K562 (cell line): ENCODE results near the gene SLC44A1. TPM values are rescaled to one million over a fixed set of nuclear protein-coding genes. Genes with fewer than 3 reads are reported as not detected.

Experiments used
- ATAC-seq: fragments of 200-7000 bp; cut with Tn5 transposase; 3 replicates; pipeline ENCODE4 v1.9.1; 2020; ENCODE audit warnings: moderate library complexity
- BruUV-seq: library from RNA; stranded (reverse); fragments of 400-500 nt; replicated peaks from 2 replicates; lab custom pipeline; 2021; lab: Mats Ljungman, UMichigan
- CTCF ChIA-PET: fragments of 300-600 bp; formaldehyde crosslinking; extraction: SDS; loops from one replicate; lab custom pipeline; 2021; ENCODE audit warnings: low intra/inter-chr PET ratio; lab: Yijun Ruan, JAX
- POLR2A ChIA-PET: fragments of 300-600, 350-650 bp; sonication (Branson Sonifier 250); formaldehyde crosslinking; extraction: SDS; loops from one replicate; lab custom pipeline; 2021; ENCODE audit warnings: antibody characterized with exemption, inconsistent platforms; lab: Yijun Ruan, JAX
- DNase-seq, 4 experiments: peaks; one replicate each; pipeline versions ENCODE4 v3.0.0 to v3.0.0-alpha.2; 2011 to 2018; ENCODE audit warnings: low spot score in 3 of 4, mixed read lengths in 3 of 4; ENCODE audit errors: extremely low read depth in 1 of 4
- FAIRE-seq: peaks from 2 replicates; lab custom pipeline; 2011; peaks lifted over from hg19 to GRCh38; lab: Jason Lieb, UNC
- H2AFZ ChIP-seq: 2 replicates; pipeline ENCODE4 v1.6.0; 2011; ENCODE audit warnings: low read depth, low read length, control low read depth, inconsistent platforms
- H3K27ac ChIP-seq: fragments of 200-600 bp; 3 replicates; pipeline ENCODE4 v1.8.0; 2011; ENCODE audit warnings: low read depth, mild to moderate bottlenecking, control low read depth, inconsistent platforms, low read length, moderate library complexity, mixed read lengths; ENCODE audit errors: extremely low read depth
- H3K27me3 ChIP-seq, 2 experiments: fragments of 300-600 bp in 1 of 2; 2 replicates in 1 of 2; 3 replicates in 1 of 2; pipeline versions ENCODE4 v1.6.0 to v1.8.0; 2011; ENCODE audit warnings: inconsistent platforms in 2 of 2, low read length in 2 of 2, mild to moderate bottlenecking in 1 of 2, mixed read lengths in 1 of 2, moderate library complexity in 1 of 2; ENCODE audit not compliant: control insufficient read depth in 2 of 2, insufficient read depth in 2 of 2
- H3K36me3 ChIP-seq: fragments of 300-600 bp; 3 replicates; pipeline ENCODE4 v1.8.0; 2011; ENCODE audit warnings: mild to moderate bottlenecking, low read length, inconsistent platforms; ENCODE audit not compliant: control insufficient read depth, insufficient read depth
- H3K4me1 ChIP-seq, 2 experiments: fragments of 200-600 bp in 1 of 2; replicated peaks in 1 of 2; 2 replicates in 1 of 2; 3 replicates in 1 of 2; pipeline versions ENCODE4 v1.5.1 to v1.8.0; 2011; ENCODE audit warnings: inconsistent platforms in 2 of 2, low read length in 2 of 2, mild to moderate bottlenecking in 1 of 2, mixed read lengths in 1 of 2, moderate library complexity in 1 of 2; ENCODE audit not compliant: control insufficient read depth in 2 of 2, insufficient read depth in 2 of 2
- H3K4me2 ChIP-seq: 2 replicates; pipeline ENCODE4 v1.6.1; 2011; ENCODE audit warnings: low read length, control low read depth, inconsistent platforms, mixed read lengths; ENCODE audit not compliant: insufficient read depth
- H3K4me3 ChIP-seq: fragments of 200-600 bp; sonication (generic), shearing (Covaris generic); 2 replicates; pipeline ENCODE4 v1.5.1; 2016; ENCODE audit warnings: control low read depth, inconsistent platforms
- H3K79me2 ChIP-seq: fragments of 200-600 bp; 3 replicates; pipeline ENCODE4 v1.8.0; 2011; ENCODE audit warnings: low read length, inconsistent platforms; ENCODE audit not compliant: control insufficient read depth, insufficient read depth
- H3K9ac ChIP-seq, 2 experiments: 2 replicates each; pipeline versions ENCODE4 v1.6.0 to v1.6.1; 2011; ENCODE audit warnings: low read depth in 2 of 2, low read length in 2 of 2, control low read depth in 1 of 2, inconsistent platforms in 1 of 2, mild to moderate bottlenecking in 1 of 2, mixed read lengths in 1 of 2; ENCODE audit not compliant: insufficient read depth in 1 of 2
- H3K9me1 ChIP-seq: one replicate; pipeline ENCODE4 v1.6.0; 2011; ENCODE audit warnings: inconsistent platforms, mild to moderate bottlenecking, low read length, moderate library complexity; ENCODE audit not compliant: control insufficient read depth, insufficient read depth
- H3K9me3 ChIP-seq: replicated peaks from 2 replicates; pipeline ENCODE4 v1.5.1; 2011; ENCODE audit warnings: low read depth, low read length, inconsistent platforms; ENCODE audit not compliant: control insufficient read depth, insufficient read depth
- H4K20me1 ChIP-seq: replicated peaks from 2 replicates; pipeline ENCODE4 v1.6.1; 2011; ENCODE audit warnings: low read length, inconsistent platforms, mixed read lengths; ENCODE audit not compliant: control insufficient read depth, insufficient read depth
- EP400 ChIP-seq: fragments of 450-650 bp; IDR thresholded peaks from 2 replicates; pipeline ENCODE4 v1.6.1; 2017; ENCODE audit warnings: antibody characterized with exemption, mild to moderate bottlenecking, moderate library complexity
- FOXM1 ChIP-seq, 2 experiments: fragments of 450-650 bp in 1 of 2; sonication (generic) in 1 of 2; formaldehyde crosslinking in 1 of 2; IDR thresholded peaks; 2 replicates each; pipeline versions ENCODE4 v1.6.1 to v1.9.0; 2017 to 2022; ENCODE audit warnings: low read depth in 2 of 2, mild to moderate bottlenecking in 2 of 2, missing genetic modification reagents in 1 of 2, moderate library complexity in 1 of 2
- NCOA4 ChIP-seq: fragments of 450-650 bp; IDR thresholded peaks from 2 replicates; pipeline ENCODE4 v1.6.1; 2018; ENCODE audit warnings: mild to moderate bottlenecking; ENCODE audit not compliant: partially characterized antibody
- SAFB2 ChIP-seq: fragments of 200-400 bp; formaldehyde crosslinking; IDR thresholded peaks from 2 replicates; pipeline ENCODE4 v1.6.1; 2018; ENCODE audit warnings: borderline replicate concordance, low read length, low read depth, moderate library complexity; ENCODE audit not compliant: severe bottlenecking
- SIRT6 ChIP-seq: IDR thresholded peaks from one replicate; pipeline ENCODE4 v1.6.1; 2012; ENCODE audit warnings: low read depth, mild to moderate bottlenecking, control low read depth, inconsistent platforms, low read length, moderate library complexity
- TAF9B ChIP-seq: fragments of 450-650 bp; IDR thresholded peaks from 2 replicates; pipeline ENCODE4 v1.6.1; 2018; ENCODE audit warnings: mild to moderate bottlenecking; ENCODE audit not compliant: partially characterized antibody
- ZNF324 ChIP-seq: fragments of 250-450 bp; sonication (Bioruptor Pico); IDR thresholded peaks from 2 replicates; pipeline ENCODE4 v1.4.0; 2020; ENCODE audit warnings: mild to moderate bottlenecking
- WGBS: fragments of 100-300 bp; shearing (Covaris generic); methylation state at CpG from one replicate; pipeline ENCODE4 v1.1.6; 2016; ENCODE audit warnings: low coverage, mixed read lengths; ENCODE audit not compliant: insufficient coverage; ENCODE audit errors: missing lambda C conversion rate; 5-methylcytosine and 5-hydroxymethylcytosine counted together
- in situ Hi-C: fragments of 300-500 bp; cut with MboI; formaldehyde crosslinking; loops from 4 replicates; pipeline ENCODE4 v1.15.0; 2018; ENCODE audit warnings: inconsistent platforms, mixed read lengths
- intact Hi-C: fragments of 100-400 bp; cut with micrococcal nuclease; formaldehyde crosslinking; loops from 2 replicates; pipeline ENCODE4 v1.14.2; 2022
- polyA plus RNA-seq, 8 experiments: library from polyadenylated mRNA; depleted of rRNA in 4 of 8; stranded (reverse) in 5 of 8; unstranded in 3 of 8; fragments of >200 nt; fragmentation: Nextera tagmentation in 2 of 8; fragmentation: Illumina TruSeq in 1 of 8; extraction: Ambion mirVana in 2 of 8; extraction: Trizol in 1 of 8; gene quantifications; 2 replicates each; pipeline versions ENCODE4 v1.2.1 to v1.2.3, GENCODE V29; 2011 to 2014; ENCODE audit warnings: inconsistent platforms in 1 of 8, missing spikeins in 1 of 8
- total RNA-seq, 7 experiments: library from RNA; depleted of rRNA in 6 of 7; stranded (reverse); fragments of >200 nt in 6 of 7; fragmentation: Illumina TruSeq in 2 of 7; extraction: Trizol in 2 of 7; gene quantifications; 2 replicates each; pipeline versions ENCODE4 v1.2.1 to v1.2.3, GENCODE V29; 2011 to 2021; ENCODE audit warnings: low replicate concordance in 1 of 7
- TF ChIP-seq, protein P1 (sequence below), 2 experiments: fragments of 450-650 bp in 1 of 2; sonication (generic) in 1 of 2; formaldehyde crosslinking; conservative IDR thresholded peaks; 2 replicates each; pipeline versions ENCODE4 v1.4.0 to v1.8.1; 2020 to 2022; ENCODE audit warnings: mild to moderate bottlenecking in 1 of 2, missing genetic modification reagents in 1 of 2
- TF ChIP-seq, protein P2 (sequence below): fragments of 450-650 bp; formaldehyde crosslinking; IDR thresholded peaks from 2 replicates; pipeline ENCODE4 v1.4.0; 2020; ENCODE audit warnings: mild to moderate bottlenecking, mixed read lengths
- TF ChIP-seq, protein P3 (sequence below), 2 experiments: fragments of 450-650 bp in 1 of 2; sonication (generic) in 1 of 2; formaldehyde crosslinking in 1 of 2; IDR thresholded peaks in 1 of 2; conservative IDR thresholded peaks in 1 of 2; 2 replicates each; pipeline versions ENCODE4 v1.6.1 to v1.8.1; 2016 to 2023; ENCODE audit warnings: mild to moderate bottlenecking in 2 of 2, moderate library complexity in 2 of 2, inconsistent platforms in 1 of 2, missing genetic modification reagents in 1 of 2

The SLC44A1 gene
- total and polyA plus RNA-seq, 9 of the 15 experiments (the other 6 are each of a cell fraction or from before 2014, with no cell fraction given) = 0.11 to 0.59 (median 0.30) TPM

DNA sequence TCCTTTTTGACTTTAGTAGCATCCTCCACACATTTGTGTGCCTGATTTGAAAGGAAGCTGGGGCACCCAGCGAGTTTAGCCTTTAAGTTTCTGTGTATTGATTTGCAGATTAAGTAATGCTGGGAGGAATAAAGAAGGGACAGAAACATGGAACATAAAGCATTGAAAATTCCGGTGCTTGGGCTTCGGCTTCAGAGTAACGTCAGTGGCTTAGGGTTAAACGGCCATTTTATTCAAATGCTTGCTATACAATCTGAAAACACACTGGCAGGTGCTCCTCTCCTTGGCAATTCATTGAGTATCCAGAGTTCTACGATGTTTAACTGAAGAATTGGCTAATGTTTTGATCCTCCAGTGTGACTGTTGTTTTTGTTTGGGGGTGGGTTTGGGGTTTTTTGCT lies 145.3 kb downstream of the SLC44A1 start:
- DNase-seq (no peak), FAIRE-seq (no peak), ATAC-seq (no peak)
- intact Hi-C loops (loop anchor here (10.0 kb wide), 2 partner anchors 55 to 205 kb away; partner anchors contain the start of gene FSD1L), in situ Hi-C loops (no loop called here)
- H3K79me2 ChIP-seq = no peaks in the 10 kb centered on the region
- no peak overlapping the region for H3K9ac ChIP-seq
- BruUV-seq = no TSS peak
- no peaks in the 10 kb centered on the region for H3K9me1 ChIP-seq
- H3K27me3 ChIP-seq = no peaks in the 10 kb centered on the region; a peak in 1 of 5 replicates
- H4K20me1 ChIP-seq = no peaks in the 10 kb centered on the region
- no peak overlapping the region for H3K4me2 ChIP-seq
- H3K27ac ChIP-seq = no peak overlapping the region
- no peaks in the 10 kb centered on the region; a peak in 1 of 5 replicates for H3K4me1 ChIP-seq
- TF ChIP-seq, protein P1, sequence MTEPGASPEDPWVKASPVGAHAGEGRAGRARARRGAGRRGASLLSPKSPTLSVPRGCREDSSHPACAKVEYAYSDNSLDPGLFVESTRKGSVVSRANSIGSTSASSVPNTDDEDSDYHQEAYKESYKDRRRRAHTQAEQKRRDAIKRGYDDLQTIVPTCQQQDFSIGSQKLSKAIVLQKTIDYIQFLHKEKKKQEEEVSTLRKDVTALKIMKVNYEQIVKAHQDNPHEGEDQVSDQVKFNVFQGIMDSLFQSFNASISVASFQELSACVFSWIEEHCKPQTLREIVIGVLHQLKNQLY (CRISPR knock-in tag; conservative IDR thresholded peaks at IDR 0.05) = no peak
- H2AFZ ChIP-seq = no peak overlapping the region
- CTCF ChIA-PET = no interaction called here
- no peaks in the 10 kb centered on the region for H3K9me3 ChIP-seq
- WGBS = 5% methylated on average over 6 of the region's 6 CpGs
- H3K4me3 ChIP-seq = no peak overlapping the region
- no peaks in the 10 kb centered on the region for H3K36me3 ChIP-seq
- POLR2A ChIA-PET = no interaction called here

DNA sequence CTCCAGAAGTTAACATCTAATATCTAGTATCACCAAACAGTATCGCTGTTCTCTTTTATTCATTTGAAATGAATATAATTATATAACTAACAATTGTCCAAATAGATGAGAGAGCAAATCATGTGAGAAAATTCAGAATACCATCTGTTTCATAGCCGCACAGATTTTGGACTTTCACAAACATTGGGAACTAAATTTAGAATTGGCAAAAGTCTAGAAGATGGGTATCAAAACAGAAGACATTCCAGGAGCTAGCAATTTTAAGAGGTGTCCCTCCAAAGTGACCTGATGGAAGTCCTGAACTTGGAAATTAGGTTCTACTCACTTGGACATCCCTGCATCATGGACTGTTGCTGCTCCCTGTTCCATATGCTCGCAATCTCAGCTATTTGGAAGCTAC lies 146.4 kb downstream of the SLC44A1 start:
- no peaks in the 10 kb centered on the region for H3K79me2 ChIP-seq
- no peaks in the 10 kb centered on the region for H3K9me1 ChIP-seq
- 2% methylated on average over 3 of the region's 3 CpGs for WGBS
- H3K4me3 ChIP-seq = no peak overlapping the region
- ATAC-seq (no peak), FAIRE-seq (no peak), DNase-seq (no peak)
- no peak overlapping the region for H3K27ac ChIP-seq
- H4K20me1 ChIP-seq = no peaks in the 10 kb centered on the region
- H3K36me3 ChIP-seq = no peaks in the 10 kb centered on the region
- H3K9ac ChIP-seq = no peak overlapping the region
- H3K4me2 ChIP-seq = no peak overlapping the region
- no peaks in the 10 kb centered on the region for H3K9me3 ChIP-seq
- CTCF ChIA-PET = no interaction called here
- no peak overlapping the region for H2AFZ ChIP-seq
- intact Hi-C loops = no loop called here
- POLR2A ChIA-PET = no interaction called here
- in situ Hi-C loops = no loop called here
- no peaks in the 10 kb centered on the region; a peak in 2 of 5 replicates for H3K27me3 ChIP-seq
- no peaks in the 10 kb centered on the region for H3K4me1 ChIP-seq
- BruUV-seq = no TSS peak
- TF ChIP-seq SIRT6 (no peak), TAF9B (no peak), ZNF324 (CRISPR knock-in tag) (no peak), EP400 (no peak), SAFB2 (no peak), FOXM1 (IDR thresholded peaks at IDR 0.05; ENCODE audit: low read depth) (no peak), FOXM1 (CRISPR knock-in tag; IDR thresholded peaks at IDR 0.05; ENCODE audit: low read depth) (no peak), NCOA4 (no peak)
- TF ChIP-seq, protein P2, sequence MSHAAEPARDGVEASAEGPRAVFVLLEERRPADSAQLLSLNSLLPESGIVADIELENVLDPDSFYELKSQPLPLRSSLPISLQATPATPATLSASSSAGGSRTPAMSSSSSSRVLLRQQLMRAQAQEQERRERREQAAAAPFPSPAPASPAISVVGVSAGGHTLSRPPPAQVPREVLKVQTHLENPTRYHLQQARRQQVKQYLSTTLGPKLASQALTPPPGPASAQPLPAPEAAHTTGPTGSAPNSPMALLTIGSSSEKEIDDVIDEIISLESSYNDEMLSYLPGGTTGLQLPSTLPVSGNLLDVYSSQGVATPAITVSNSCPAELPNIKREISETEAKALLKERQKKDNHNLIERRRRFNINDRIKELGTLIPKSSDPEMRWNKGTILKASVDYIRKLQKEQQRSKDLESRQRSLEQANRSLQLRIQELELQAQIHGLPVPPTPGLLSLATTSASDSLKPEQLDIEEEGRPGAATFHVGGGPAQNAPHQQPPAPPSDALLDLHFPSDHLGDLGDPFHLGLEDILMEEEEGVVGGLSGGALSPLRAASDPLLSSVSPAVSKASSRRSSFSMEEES (CRISPR knock-in tag) = no peak
- TF ChIP-seq, protein P3, sequence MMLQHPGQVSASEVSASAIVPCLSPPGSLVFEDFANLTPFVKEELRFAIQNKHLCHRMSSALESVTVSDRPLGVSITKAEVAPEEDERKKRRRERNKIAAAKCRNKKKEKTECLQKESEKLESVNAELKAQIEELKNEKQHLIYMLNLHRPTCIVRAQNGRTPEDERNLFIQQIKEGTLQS (IDR thresholded peaks at IDR 0.05) = no peak
- TF ChIP-seq, protein P3 (CRISPR knock-in tag; conservative IDR thresholded peaks at IDR 0.05) = no peak
